WTC11 (cell line): ENCODE data around the gene ATP7A. TPM values are rescaled to one million over a fixed set of nuclear protein-coding genes. Genes with fewer than 3 reads are reported as not detected.

Source experiments
- ATAC-seq: fragments of 200-7000 bp; cut with Tn5 transposase; 2 replicates; pipeline ENCODE4 v1.10.0; 2021; ENCODE audit warnings: mild to moderate bottlenecking, moderate library complexity
- CTCF ChIA-PET: fragments of 300-600 bp; sonication (Branson Sonifier 250); formaldehyde crosslinking; loops from one replicate; lab custom pipeline; 2021; ENCODE audit warnings: antibody characterized with exemption; lab: Charles Lee
- POLR2A ChIA-PET: fragments of 350-600 bp; sonication (Branson Sonifier 250); formaldehyde crosslinking; loops from one replicate; lab custom pipeline; 2021; ENCODE audit warnings: antibody characterized with exemption; lab: Charles Lee
- DNase-seq: peaks from one replicate; pipeline ENCODE4 v3.0.0; 2021; ENCODE audit warnings: low spot score
- H3K27ac Mint-ChIP-seq: 2 replicates; pipeline ENCODE4 v1.8.0; 2021; ENCODE audit warnings: mixed read lengths
- H3K27me3 Mint-ChIP-seq: 2 replicates; pipeline ENCODE4 v1.8.0; 2021; ENCODE audit warnings: low read depth, mild to moderate bottlenecking, moderate library complexity, mixed read lengths
- H3K36me3 Mint-ChIP-seq: 2 replicates; pipeline ENCODE4 v1.8.0; 2021; ENCODE audit warnings: mixed read lengths
- H3K4me1 Mint-ChIP-seq: 2 replicates; pipeline ENCODE4 v1.8.0; 2022; ENCODE audit warnings: mixed read lengths
- H3K4me3 Mint-ChIP-seq: 2 replicates; pipeline ENCODE4 v1.8.0; 2021; ENCODE audit warnings: mild to moderate bottlenecking, moderate library complexity, mixed read lengths
- H3K9me3 Mint-ChIP-seq: 2 replicates; pipeline ENCODE4 v1.8.0; 2021; ENCODE audit warnings: mixed read lengths
- AFF4 ChIP-seq: sonication (generic); formaldehyde crosslinking; IDR thresholded peaks from 2 replicates; pipeline ENCODE4 v1.8.1; 2023; ENCODE audit warnings: mild to moderate bottlenecking, missing genetic modification reagents, borderline replicate concordance
- FOXJ3 ChIP-seq: sonication (generic); formaldehyde crosslinking; IDR thresholded peaks from 2 replicates; pipeline ENCODE4 v1.9.0; 2021; ENCODE audit warnings: missing genetic modification reagents, mild to moderate bottlenecking, borderline replicate concordance
- FOXP1 ChIP-seq: sonication (generic); formaldehyde crosslinking; IDR thresholded peaks from 2 replicates; pipeline ENCODE4 v1.8.0; 2022; ENCODE audit warnings: missing genetic modification reagents, mild to moderate bottlenecking, moderate library complexity, borderline replicate concordance
- GABPB1 ChIP-seq: sonication (generic); formaldehyde crosslinking; IDR thresholded peaks from 2 replicates; pipeline ENCODE4 v1.8.1; 2023; ENCODE audit warnings: mild to moderate bottlenecking, missing genetic modification reagents
- NFE2L1 ChIP-seq: sonication (generic); formaldehyde crosslinking; IDR thresholded peaks from 2 replicates; pipeline ENCODE4 v1.8.1; 2023; ENCODE audit warnings: missing genetic modification reagents
- NR1H2 ChIP-seq: sonication (generic); formaldehyde crosslinking; IDR thresholded peaks from 2 replicates; pipeline ENCODE4 v1.9.0; 2021; ENCODE audit warnings: mild to moderate bottlenecking, moderate library complexity, missing genetic modification reagents
- SMAD4 ChIP-seq: sonication (generic); formaldehyde crosslinking; IDR thresholded peaks from 2 replicates; pipeline ENCODE4 v1.8.0; 2022; ENCODE audit warnings: mild to moderate bottlenecking, missing genetic modification reagents
- STAT6 ChIP-seq: sonication (generic); formaldehyde crosslinking; conservative IDR thresholded peaks from 2 replicates; pipeline ENCODE4 v1.8.1; 2023; ENCODE audit warnings: mild to moderate bottlenecking, low read depth, missing genetic modification reagents, moderate library complexity
- USF1 ChIP-seq: sonication (generic); formaldehyde crosslinking; IDR thresholded peaks from 2 replicates; pipeline ENCODE4 v1.8.0; 2022; ENCODE audit warnings: mild to moderate bottlenecking, missing genetic modification reagents
- ZNF121 ChIP-seq: sonication (generic); formaldehyde crosslinking; IDR thresholded peaks from 2 replicates; pipeline ENCODE4 v1.8.0; 2023; ENCODE audit warnings: missing genetic modification reagents
- ZNF396 ChIP-seq: fragments of 250-450 bp; sonication (Bioruptor Pico); IDR thresholded peaks from 2 replicates; pipeline ENCODE4 v1.8.0; 2021; ENCODE audit warnings: mild to moderate bottlenecking, moderate library complexity, borderline replicate concordance
- ZNF671 ChIP-seq: fragments of 250-450 bp; sonication (Bioruptor Pico); IDR thresholded peaks from 2 replicates; pipeline ENCODE4 v1.8.0; 2021; ENCODE audit warnings: mild to moderate bottlenecking
- total RNA-seq: library from RNA; stranded (reverse); gene quantifications from 3 replicates; pipeline ENCODE4 v1.2.3, GENCODE V29; 2021
- TF ChIP-seq, protein P1 (sequence below): fragments of 250-450 bp; sonication (Bioruptor Pico); conservative IDR thresholded peaks from 2 replicates; pipeline ENCODE4 v1.9.0; 2021; ENCODE audit warnings: mild to moderate bottlenecking
- TF ChIP-seq, protein P2 (sequence below): sonication (generic); formaldehyde crosslinking; conservative IDR thresholded peaks from 2 replicates; pipeline ENCODE4 v1.8.1; 2022; ENCODE audit warnings: mild to moderate bottlenecking, missing genetic modification reagents
- TF ChIP-seq, protein P3 (sequence below): fragments of 250-450 bp; sonication (Bioruptor Pico); IDR thresholded peaks from 2 replicates; pipeline ENCODE4 v1.9.0; 2021; ENCODE audit warnings: mild to moderate bottlenecking
- TF ChIP-seq, protein P4 (sequence below): fragments of 250-450 bp; sonication (Bioruptor Pico); IDR thresholded peaks from 2 replicates; pipeline ENCODE4 v1.8.0; 2021; ENCODE audit warnings: mild to moderate bottlenecking
- TF ChIP-seq, protein P5 (sequence below): fragments of 250-450 bp; sonication (Bioruptor Pico); IDR thresholded peaks from 2 replicates; pipeline ENCODE4 v1.9.0; 2021; ENCODE audit warnings: moderate library complexity, mild to moderate bottlenecking, inconsistent platforms, borderline replicate concordance

The ATP7A gene
- total RNA-seq, 1 experiment from 2014 or later, result 2.8 TPM

- H3K4me1 Mint-ChIP-seq, result no peaks in the 10 kb centered on the region
- H3K27me3 Mint-ChIP-seq, result no peaks in the 10 kb centered on the region
- no peak overlapping the region for H3K27ac Mint-ChIP-seq
- POLR2A ChIA-PET, result no interaction called here
- DNase-seq, result no peak
- no peak overlapping the region for H3K4me3 Mint-ChIP-seq
- CTCF ChIA-PET, result no interaction called here
- TF ChIP-seq NR1H2 (CRISPR knock-in tag) (no peak), ZNF121 (CRISPR knock-in tag) (no peak), SMAD4 (CRISPR knock-in tag) (no peak), ZNF396 (CRISPR knock-in tag) (no peak), USF1 (no peak), GABPB1 (CRISPR knock-in tag) (no peak), AFF4 (CRISPR knock-in tag) (no peak), FOXJ3 (CRISPR knock-in tag) (no peak), NFE2L1 (CRISPR knock-in tag) (no peak), FOXP1 (CRISPR knock-in tag) (no peak), ZNF671 (CRISPR knock-in tag) (no peak), STAT6 (CRISPR knock-in tag) (no peak)
- TF ChIP-seq, protein P1, sequence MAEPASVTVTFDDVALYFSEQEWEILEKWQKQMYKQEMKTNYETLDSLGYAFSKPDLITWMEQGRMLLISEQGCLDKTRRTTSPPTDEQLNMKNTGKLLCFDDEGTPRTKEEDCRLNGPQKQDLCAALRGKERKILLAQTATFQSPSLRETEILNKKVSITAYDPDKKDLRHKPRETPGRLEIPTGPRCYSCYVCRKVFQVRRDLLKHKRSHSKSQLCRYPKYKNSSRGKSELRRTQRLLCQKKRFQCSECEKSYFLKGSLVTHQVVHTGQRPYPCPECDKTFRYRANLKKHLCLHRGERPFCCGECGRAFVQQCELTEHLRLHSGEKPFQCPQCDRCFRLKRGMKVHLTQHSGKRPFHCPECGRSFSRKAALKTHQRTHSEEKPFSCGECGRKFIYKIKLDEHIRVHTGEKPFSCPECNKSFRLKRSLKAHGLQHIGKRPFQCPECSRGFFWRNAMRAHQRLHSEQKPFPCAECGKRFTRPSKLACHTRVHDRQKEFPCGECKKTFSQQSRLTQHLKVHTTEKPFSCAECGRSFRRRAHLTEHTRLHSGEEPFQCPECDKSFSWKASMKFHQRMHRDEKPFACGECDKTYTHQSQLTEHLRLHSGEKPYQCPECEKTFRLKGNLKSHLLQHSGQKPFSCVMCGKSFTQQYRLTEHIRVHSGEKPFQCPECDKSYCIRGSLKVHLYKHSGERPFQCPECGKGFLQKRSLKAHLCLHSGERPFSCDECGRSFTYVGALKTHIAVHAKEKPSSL (CRISPR knock-in tag), result no peak
- TF ChIP-seq, protein P2, sequence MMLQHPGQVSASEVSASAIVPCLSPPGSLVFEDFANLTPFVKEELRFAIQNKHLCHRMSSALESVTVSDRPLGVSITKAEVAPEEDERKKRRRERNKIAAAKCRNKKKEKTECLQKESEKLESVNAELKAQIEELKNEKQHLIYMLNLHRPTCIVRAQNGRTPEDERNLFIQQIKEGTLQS, result no peak
- TF ChIP-seq, protein P3, sequence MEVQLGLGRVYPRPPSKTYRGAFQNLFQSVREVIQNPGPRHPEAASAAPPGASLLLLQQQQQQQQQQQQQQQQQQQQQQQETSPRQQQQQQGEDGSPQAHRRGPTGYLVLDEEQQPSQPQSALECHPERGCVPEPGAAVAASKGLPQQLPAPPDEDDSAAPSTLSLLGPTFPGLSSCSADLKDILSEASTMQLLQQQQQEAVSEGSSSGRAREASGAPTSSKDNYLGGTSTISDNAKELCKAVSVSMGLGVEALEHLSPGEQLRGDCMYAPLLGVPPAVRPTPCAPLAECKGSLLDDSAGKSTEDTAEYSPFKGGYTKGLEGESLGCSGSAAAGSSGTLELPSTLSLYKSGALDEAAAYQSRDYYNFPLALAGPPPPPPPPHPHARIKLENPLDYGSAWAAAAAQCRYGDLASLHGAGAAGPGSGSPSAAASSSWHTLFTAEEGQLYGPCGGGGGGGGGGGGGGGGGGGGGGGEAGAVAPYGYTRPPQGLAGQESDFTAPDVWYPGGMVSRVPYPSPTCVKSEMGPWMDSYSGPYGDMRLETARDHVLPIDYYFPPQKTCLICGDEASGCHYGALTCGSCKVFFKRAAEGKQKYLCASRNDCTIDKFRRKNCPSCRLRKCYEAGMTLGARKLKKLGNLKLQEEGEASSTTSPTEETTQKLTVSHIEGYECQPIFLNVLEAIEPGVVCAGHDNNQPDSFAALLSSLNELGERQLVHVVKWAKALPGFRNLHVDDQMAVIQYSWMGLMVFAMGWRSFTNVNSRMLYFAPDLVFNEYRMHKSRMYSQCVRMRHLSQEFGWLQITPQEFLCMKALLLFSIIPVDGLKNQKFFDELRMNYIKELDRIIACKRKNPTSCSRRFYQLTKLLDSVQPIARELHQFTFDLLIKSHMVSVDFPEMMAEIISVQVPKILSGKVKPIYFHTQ, result no peak
- TF ChIP-seq, protein P4, sequence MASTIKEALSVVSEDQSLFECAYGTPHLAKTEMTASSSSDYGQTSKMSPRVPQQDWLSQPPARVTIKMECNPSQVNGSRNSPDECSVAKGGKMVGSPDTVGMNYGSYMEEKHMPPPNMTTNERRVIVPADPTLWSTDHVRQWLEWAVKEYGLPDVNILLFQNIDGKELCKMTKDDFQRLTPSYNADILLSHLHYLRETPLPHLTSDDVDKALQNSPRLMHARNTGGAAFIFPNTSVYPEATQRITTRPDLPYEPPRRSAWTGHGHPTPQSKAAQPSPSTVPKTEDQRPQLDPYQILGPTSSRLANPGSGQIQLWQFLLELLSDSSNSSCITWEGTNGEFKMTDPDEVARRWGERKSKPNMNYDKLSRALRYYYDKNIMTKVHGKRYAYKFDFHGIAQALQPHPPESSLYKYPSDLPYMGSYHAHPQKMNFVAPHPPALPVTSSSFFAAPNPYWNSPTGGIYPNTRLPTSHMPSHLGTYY (CRISPR knock-in tag), result no peak
- TF ChIP-seq, protein P5, sequence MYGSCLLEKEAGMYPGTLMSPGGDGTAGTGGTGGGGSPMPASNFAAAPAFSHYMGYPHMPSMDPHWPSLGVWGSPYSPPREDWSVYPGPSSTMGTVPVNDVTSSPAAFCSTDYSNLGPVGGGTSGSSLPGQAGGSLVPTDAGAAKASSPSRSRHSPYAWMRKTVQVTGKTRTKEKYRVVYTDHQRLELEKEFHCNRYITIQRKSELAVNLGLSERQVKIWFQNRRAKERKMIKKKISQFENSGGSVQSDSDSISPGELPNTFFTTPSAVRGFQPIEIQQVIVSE, result no peak
- TF ChIP-seq, all 79 proteins: peak for 0
- Mint-ChIP-seq H3K9me3 (no peaks in the 10 kb centered on the region), H3K36me3 (no peaks in the 10 kb centered on the region)
- ATAC-seq, result no peak
Measured at GRCh38 chrX:78035061-78035460, 124.6 kb downstream of the ATP7A start.
